GM21737 (cell line): Measurements from ENCODE around the gene DGKH.

Source experiments
- ATAC-seq: cut with Tn5 transposase; IDR thresholded peaks from one replicate; pipeline ENCODE4 v1.9.1; 2021; ENCODE audit warnings: mild to moderate bottlenecking, moderate library complexity; ENCODE audit not compliant: unreplicated experiment

The DGKH gene

DNA sequence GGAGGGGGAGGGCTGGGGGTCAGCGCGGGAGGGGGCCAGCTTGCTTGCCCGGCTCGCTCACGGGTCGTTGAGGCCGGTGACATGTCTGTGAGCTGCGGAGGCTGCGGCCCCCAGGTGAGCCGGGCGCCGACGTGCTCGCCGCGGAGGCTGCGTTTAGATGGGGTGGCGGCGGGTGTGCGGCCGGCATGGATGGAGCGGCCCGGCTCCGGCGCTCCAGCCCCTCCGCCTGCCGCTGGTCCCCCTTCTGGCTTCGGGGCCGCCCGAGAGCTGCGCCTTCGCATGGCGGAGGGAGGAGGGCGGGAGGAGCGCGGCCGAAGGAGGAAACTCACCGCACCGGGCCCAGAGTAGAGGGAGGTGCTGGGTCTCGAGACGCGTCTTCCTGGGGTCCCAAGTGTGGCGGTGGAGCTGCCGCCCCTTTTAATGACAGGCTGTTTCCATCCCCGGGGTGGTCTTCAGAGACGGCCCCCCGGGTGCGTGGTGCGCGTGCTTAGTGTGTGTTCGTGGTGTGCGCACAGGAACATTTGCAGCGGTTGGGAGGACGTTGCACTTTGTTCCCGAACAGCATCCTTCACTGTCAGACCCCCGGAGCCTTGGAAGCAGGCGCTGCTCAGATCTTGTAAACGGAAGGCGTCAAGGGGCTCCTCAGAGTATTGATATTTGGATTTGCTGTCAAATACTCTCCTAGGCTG is 223.8 kb downstream of the DGKH start, which contains the start of gene AKAP11:
Gene AKAP11, plus strand, starts transcription at position 38 of the 689 bp plus-strand sequence. CDS start 14,197 bp downstream, outside the sequence.
- ATAC-seq: peak; percentile 20

DNA sequence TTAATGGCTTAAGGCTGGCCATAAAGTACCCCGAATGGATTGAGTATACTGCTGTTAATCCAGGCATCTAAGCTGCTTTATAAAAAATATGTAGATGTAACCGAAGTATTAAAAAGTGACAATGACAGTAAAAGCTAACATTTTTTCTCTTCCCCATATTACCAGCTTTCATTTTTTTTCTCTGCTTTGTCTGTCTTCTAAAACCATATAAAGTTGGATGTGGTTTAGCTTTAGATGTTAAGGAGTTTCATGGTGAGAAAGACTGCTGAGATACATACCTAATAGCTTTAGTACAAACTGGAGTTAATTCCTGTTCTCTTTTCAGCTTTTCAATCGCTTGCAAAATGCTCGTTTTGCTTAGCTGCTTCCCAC is 224.3 kb downstream of the DGKH start:
- no peak for ATAC-seq

- ATAC-seq: no peak
Observed at GRCh38 chr13:42274386-42275097, 226.1 kb downstream of the DGKH start.

DNA sequence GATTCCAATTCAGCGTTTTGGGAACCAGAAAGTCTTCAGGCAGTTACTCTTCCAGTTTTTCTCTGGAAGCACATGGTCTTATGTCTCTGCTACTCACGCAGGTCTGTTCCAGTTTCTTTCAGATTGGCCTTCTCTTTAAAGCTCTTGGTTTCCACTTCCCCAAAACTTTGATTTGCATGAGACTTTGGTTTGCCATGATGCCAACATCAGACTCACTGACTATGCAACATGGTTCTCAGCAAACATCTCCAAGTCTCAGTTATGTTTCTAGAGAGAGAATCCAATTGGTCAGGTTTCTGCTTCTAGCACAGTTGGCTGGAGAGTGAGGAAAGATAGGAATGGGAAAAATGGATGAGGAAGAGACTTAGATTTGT is 226.6 kb downstream of the DGKH start:
- peak; percentile 25 for ATAC-seq

GRCh38 chr13:42275506-42275905 is 227.1 kb downstream of the DGKH start:
- ATAC-seq: no peak

DNA sequence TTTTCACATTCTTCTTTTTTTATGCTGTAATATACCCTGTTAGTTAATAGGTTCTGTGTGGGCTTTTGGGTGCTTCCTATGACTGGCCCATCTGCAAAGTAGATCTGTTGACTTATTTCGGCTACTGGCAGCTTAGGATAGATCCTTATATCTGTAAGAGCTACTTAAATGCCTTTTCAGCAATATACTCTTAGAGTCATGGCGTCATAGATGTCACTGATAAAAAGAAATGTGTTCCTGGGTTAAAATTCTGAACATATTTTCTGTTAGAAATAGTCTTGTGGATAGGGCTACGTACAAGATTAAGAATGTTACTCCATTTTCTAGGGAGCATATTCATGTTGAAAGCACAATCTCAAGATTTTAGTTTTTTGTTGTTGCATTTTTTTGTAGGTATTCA is 228.2 kb downstream of the DGKH start:
- no peak for ATAC-seq

- ATAC-seq: no peak
Observed at GRCh38 chr13:42277618-42278276, 229.3 kb downstream of the DGKH start.

- no peak for ATAC-seq
Observed at GRCh38 chr13:42279080-42279479, 230.6 kb downstream of the DGKH start.

- ATAC-seq: no peak
Observed at GRCh38 chr13:42279986-42280385, 231.5 kb downstream of the DGKH start.

- no peak for ATAC-seq
Observed at GRCh38 chr13:42280537-42280936, 232.1 kb downstream of the DGKH start.

GRCh38 chr13:42283574-42283973 is 235.1 kb downstream of the DGKH start:
- no peak for ATAC-seq

DNA sequence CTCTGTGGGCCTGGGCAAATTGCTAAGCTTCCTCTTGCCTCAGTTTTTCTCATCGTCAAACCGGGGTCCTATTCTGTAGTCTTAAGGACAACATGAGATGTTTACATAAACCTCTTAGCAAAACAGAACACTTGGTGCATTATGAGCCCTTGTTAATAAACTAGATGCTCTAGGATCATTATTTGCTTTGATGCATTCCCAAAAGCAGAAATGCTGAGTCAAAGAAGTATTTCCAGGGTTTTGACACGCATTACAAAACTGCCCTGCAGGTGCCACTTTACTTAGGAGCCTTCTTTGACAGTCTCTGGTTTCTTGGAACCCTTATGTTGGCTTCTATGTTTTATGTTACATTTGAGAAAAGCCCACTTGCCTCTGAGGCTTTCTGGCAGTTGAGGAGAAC is 235.6 kb downstream of the DGKH start:
- ATAC-seq: no peak
